ENCODE measurements around the gene DMBX1. TPM values are rescaled to one million over a fixed set of nuclear protein-coding genes. Genes with fewer than 3 reads are reported as not detected.

Gene DMBX1
- total RNA-seq, 2 donors from 2014 or later: 0.43 to 0.58 TPM

DNA sequence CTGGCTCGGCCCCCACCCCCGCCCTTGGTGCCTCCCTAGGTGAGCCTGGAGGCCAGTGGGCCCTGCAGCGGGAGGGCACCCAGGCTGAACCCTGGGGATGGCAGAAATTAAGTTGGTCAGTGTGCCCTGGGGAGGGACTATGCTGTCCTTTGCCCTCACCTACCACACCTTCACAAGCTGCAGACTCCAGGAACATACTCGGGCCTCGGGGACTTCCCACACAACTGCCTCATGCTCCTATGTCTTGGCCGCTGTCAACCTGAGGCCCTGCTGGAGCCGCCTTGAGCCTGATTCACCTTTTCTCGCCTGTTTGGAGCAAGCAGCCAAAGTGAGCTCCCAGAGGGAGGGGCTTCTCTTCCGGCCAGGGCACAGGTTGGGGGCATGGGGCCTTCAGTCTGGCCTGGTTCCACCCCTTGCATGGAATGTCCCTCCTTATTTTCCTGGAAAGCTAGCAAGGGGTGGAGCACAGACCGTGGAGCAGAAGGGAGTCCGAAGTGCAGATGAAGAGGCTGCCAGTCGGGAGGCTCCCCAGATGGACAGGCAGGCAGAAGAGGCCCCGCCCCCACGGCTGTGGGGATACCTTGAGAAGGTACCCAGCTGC lies 37.2 kb downstream of the DMBX1 start:
- no peaks in the 10 kb centered on the region for H3K9me3 Mint-ChIP-seq
- ATAC-seq (replicated peaks): no peak
- no peak overlapping the region for H3K27ac Mint-ChIP-seq
- H3K27me3 Mint-ChIP-seq: peaks cover 27% of the 10 kb centered on the region
- H3K4me3 Mint-ChIP-seq: no peak overlapping the region
- H3K4me1 Mint-ChIP-seq: peaks cover 19% of the 10 kb centered on the region
- H3K36me3 Mint-ChIP-seq (ENCODE audit: low read depth): no peaks in the 10 kb centered on the region

DNA sequence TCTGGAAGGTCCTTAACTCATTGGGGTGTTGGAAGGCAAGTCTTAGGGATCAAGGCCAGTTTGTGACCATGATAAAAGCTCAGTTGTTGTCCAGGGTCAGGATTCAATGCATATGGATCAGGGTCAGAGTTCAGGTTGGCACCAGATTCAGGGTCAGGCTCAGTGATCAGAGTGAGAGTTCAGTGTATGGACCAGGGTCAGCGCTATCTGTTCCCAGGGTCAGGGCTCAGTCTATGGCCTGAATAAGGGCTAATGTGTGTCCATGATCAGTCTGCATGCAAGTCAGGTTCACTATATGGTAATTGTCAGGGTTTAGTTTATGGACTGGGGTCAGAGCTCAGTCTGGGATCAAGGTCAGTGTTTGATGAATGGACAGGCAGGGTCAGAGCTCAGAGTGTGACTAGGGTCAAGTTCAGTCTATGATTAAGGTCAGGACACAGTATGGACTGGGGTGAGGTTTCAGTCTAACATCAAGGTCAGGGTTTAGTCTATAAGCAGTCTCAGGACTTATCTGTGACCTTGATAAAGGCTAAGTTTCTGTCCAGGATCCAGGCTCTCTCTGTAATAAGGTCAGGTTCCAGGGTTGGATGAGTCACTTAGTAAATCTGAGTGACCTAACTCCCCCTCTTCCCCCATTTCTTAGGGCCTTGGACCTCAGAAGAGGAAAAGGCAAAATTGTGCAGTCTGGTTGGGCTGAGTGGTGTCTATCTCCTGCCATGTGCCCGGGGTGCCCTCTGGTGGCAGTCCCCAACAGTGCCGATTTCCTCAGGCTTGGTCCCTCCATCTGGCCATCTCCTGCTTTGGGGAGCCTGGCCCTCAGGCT lies 38.0 kb downstream of the DMBX1 start:
- Mint-ChIP-seq H3K36me3 (ENCODE audit: low read depth) (no peaks in the 10 kb centered on the region), H3K4me3 (no peak overlapping the region), H3K27me3 (peaks cover 27% of the 10 kb centered on the region), H3K9me3 (no peaks in the 10 kb centered on the region), H3K4me1 (peaks cover 10% of the 10 kb centered on the region), H3K27ac (peak overlapping the region; percentile 14)
- ATAC-seq (replicated peaks): peak; percentile 74

DNA sequence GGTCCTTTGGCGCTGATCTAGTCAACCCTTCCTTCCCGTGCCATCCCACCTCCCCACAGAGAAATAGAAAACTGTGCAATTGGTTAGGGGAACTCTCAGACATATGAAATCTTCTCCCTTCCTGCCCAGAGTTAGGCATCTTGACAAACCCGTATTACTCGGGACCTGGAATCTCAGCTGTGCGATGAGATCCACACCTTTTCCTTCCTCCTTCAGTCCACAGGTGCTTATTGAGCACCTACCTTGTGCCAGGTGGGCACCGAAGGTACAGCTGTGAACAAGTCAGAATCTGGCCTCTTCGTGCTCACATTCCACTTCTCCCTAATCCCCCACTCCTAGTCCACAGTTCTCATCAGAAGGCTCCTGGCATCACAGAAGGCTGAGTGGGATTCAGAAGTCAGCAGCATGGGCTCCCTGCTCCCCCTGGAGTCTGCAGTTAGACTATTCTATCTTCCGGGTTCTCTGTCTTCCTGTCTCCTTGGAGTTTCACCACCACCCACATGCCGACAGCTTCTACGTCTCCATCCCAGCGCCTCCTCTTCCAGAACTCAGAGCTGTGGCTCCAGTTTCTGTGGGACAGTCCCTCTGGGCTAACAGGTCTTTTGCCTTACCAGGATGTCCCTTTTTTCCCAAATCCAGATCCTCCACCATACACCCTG lies 38.8 kb downstream of the DMBX1 start:
- H3K27ac Mint-ChIP-seq: peak overlapping the region; percentile 14
- H3K27me3 Mint-ChIP-seq: peaks cover 27% of the 10 kb centered on the region
- H3K4me1 Mint-ChIP-seq: peaks cover 9% of the 10 kb centered on the region
- no peak for ATAC-seq (replicated peaks)
- no peaks in the 10 kb centered on the region for H3K36me3 Mint-ChIP-seq (ENCODE audit: low read depth)
- peak overlapping the region; percentile 23 for H3K4me3 Mint-ChIP-seq
- H3K9me3 Mint-ChIP-seq: no peaks in the 10 kb centered on the region

DNA sequence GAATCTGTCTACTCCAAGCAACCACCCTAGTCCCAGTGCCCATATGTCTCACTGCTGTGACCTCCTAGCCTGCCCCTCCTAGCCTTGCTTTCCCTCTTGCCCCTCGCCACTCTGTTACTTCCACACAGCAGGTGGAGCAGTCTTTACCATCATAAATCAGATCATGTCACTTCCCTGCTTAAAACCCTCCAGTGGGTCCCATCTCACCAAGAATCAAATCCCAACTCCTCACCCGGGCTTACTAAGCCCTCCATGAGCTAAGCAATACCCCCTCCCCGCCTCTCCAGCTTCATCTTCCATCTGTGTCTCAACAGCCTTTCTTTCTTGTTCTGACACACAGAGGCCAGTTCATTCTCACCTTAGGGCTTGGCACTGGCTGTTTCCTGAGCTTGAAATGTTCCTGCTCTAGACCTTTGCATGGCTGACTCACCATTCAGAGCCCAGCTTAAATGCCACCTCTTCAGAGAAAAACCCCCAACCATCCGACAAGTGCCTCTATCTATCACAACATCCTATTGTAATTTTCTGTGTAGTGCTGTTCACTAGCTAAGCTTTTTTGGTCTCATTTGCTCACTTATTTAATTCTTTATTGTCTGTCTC lies 39.5 kb downstream of the DMBX1 start:
- Mint-ChIP-seq H3K27me3 (peaks cover 27% of the 10 kb centered on the region), H3K9me3 (no peaks in the 10 kb centered on the region), H3K36me3 (ENCODE audit: low read depth) (no peaks in the 10 kb centered on the region), H3K4me3 (peak overlapping the region; percentile 23), H3K4me1 (peaks cover 14% of the 10 kb centered on the region), H3K27ac (peak overlapping the region; percentile 14)
- ATAC-seq (replicated peaks): peak; percentile 57

DNA sequence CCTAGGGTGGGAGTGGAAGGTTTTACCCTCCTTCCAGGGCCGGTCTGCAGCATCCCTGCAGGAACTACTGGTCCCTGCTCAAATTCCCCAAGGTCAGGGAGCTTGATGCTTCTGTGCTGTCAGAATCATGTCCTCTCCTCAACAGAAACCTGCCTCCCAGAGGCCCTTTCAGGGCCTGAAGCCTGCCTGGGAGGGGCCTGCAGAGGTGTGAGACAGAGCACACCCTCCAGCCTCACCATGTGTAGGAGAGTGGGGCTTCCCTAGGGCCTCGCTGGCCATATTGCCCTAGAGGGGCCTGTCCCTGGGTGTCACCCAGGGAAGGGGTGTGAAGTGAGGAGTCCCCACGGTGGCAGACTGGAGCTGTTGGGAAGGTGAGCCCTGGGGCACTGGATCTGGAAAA lies 40.7 kb downstream of the DMBX1 start:
- Mint-ChIP-seq H3K36me3 (ENCODE audit: low read depth) (no peaks in the 10 kb centered on the region), H3K27me3 (peaks cover 23% of the 10 kb centered on the region), H3K9me3 (no peaks in the 10 kb centered on the region), H3K4me1 (peaks cover 14% of the 10 kb centered on the region), H3K27ac (peak overlapping the region; percentile 43), H3K4me3 (no peak overlapping the region)
- no peak for ATAC-seq (replicated peaks)

DNA sequence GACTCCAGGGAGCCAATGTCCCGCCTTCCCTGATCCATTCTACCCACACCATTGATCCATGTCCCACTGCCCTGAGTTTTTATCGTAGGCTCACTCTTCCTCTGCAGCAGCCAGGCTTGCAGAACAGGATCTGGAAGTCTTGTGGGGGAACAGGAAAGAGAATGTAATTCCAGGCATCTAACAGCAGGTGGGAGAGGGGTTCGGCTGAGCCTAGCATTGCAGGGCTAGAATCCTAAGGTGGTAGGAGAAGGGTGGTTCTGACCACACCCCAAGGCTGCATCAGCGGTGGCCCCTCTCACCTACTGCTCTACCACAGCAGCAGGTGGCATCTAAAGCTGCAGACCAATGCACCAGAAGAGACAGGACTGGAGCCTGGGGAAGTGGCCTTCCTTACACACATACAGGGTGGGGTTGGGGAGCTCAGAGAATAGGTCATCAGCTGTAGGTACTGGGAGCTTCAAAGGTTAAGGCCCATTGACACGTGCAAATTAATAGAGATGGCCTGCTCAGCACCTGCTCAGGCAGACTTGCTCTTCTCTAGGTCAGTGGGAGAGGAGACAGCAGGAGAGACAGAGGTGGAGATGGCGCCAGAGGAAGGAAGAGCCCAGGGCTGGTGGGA lies 41.3 kb downstream of the DMBX1 start:
- peaks cover 21% of the 10 kb centered on the region for H3K27me3 Mint-ChIP-seq

DNA sequence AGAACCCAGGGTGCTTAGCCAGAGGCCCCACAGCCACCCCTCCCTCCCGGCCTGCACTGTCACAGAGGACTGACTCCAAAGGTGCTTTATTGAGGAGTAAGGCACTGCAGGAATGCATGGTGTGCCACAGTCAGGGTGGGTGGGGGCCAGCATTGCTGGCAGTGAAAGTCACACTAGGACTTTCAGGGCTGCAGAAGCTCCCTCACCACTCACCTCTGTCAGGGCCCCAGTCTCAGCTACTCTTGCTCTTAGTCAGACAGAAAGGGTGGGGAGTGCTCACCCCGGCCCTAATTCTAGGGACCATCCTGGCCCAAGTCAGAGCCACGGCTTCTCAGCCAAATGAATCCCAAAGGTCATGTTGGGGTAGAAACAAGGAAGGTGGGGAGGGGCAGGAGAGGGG lies 42.5 kb downstream of the DMBX1 start:
- H3K27me3 Mint-ChIP-seq: peaks cover 17% of the 10 kb centered on the region
- H3K4me1 Mint-ChIP-seq: peaks cover 14% of the 10 kb centered on the region
- ATAC-seq (replicated peaks): peak; percentile 6

More for the DNA sequence above, 41.3 kb downstream of the DMBX1 start:
- Mint-ChIP-seq H3K9me3 (no peaks in the 10 kb centered on the region), H3K27ac (peak overlapping the region; percentile 43), H3K4me1 (peaks cover 14% of the 10 kb centered on the region), H3K36me3 (ENCODE audit: low read depth) (no peaks in the 10 kb centered on the region), H3K4me3 (no peak overlapping the region)
- ATAC-seq (replicated peaks): no peak

DNA sequence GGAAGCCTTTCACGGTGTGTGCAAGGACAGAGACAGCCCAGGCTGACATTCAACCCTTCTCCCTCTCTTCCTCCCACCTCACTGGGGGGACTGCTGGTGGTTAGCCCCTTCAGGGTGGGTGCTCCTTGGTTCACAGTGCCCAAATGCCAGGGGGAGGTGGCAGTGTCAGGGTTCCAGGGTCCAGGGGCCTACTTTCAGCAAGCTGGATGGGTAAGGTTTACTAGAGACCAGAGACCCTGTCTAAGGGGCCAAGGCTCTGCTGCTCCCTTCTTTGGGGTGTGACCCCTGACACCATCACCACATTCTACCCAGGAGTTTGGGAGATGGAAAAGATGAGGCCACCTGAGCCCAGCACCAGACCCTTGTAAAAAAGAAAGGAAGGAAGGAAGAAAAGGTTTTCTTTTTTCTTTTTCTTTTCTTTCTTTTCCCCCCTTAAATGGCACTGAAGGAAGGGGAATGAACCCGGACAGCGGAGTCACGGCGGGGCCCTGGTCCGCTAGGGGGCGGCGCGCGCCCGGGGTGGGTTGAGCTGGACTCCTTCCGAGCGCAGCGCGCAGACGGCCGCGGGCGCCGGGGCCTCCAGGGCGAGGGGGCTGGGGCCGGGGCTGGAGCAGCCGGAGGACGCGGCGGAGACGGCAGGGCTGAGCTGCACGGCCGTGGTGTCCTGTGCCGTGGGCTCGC lies 43.0 kb downstream of the DMBX1 start:
- Mint-ChIP-seq H3K4me1 (peaks cover 14% of the 10 kb centered on the region), H3K36me3 (ENCODE audit: low read depth) (no peaks in the 10 kb centered on the region), H3K27me3 (peaks cover 15% of the 10 kb centered on the region), H3K4me3 (no peak overlapping the region), H3K9me3 (no peaks in the 10 kb centered on the region), H3K27ac (no peak overlapping the region)
- peak; percentile 79 for ATAC-seq (replicated peaks)

More for the DNA sequence above, 42.5 kb downstream of the DMBX1 start:
- no peaks in the 10 kb centered on the region for H3K36me3 Mint-ChIP-seq (ENCODE audit: low read depth)
- H3K4me3 Mint-ChIP-seq: no peak overlapping the region
- H3K27ac Mint-ChIP-seq: no peak overlapping the region
- no peaks in the 10 kb centered on the region for H3K9me3 Mint-ChIP-seq

DNA sequence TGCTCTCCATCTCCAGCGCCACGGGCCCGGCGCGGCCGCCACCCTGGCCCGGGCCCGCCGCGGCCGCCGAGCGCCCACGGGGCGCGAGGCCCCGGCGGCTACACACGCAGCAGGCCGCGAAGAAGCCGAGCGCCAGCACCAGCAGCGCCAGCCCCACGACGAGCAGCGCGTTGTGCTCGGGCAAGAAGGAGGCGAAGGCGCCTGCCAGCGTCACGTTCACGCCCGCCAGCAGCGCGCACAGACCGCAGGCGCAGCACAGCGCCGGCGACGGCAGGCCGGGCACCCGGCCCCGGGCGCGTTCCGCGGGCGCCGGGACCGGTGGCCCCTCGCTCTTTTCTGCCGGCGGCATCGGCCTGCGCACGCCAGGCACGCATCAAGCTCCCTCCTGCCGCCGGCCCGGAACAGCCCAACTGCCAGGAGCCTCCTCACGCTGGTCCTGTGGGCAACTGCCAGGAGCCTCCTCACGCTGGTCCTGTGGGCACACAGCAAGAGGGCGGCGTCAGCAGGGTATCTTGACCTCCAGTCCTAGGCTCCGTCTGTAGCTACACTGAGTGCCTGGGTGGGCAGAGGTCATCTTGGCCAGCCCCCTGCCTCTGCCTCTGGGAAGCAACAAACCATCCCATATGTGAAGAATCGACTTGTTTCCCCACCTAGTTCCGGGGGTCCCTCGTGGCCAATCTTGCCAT lies 43.7 kb downstream of the DMBX1 start:
- Mint-ChIP-seq H3K9me3 (no peaks in the 10 kb centered on the region), H3K4me3 (peak overlapping the region; percentile 72), H3K27me3 (peaks cover 11% of the 10 kb centered on the region), H3K27ac (peak overlapping the region; percentile 51), H3K36me3 (ENCODE audit: low read depth) (no peaks in the 10 kb centered on the region), H3K4me1 (peaks cover 14% of the 10 kb centered on the region)
- ATAC-seq (replicated peaks): peak; percentile 58

DNA sequence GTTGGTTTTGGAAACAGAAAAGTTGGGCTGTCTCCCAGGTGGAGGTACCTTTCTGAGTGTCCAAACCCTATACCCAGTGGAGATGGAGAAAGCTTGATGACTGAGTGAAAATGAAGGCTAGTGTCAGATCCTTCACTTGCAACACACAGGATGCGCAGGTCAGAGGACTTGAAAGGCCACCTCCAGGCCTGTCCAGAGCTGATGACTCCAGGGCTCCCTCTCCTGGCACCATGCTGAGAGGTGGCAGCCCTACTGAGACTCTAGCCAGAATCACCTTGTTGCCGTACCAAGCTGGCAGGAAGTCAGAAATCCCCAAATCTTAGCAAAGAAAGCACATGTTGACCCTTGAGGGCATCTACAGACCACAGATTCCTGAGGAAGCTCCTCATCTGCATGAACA lies 45.4 kb downstream of the DMBX1 start:
- no peaks in the 10 kb centered on the region for H3K9me3 Mint-ChIP-seq
- no peaks in the 10 kb centered on the region for H3K27me3 Mint-ChIP-seq
- no peak overlapping the region for H3K4me3 Mint-ChIP-seq
- peak; percentile 53 for ATAC-seq (replicated peaks)
- H3K36me3 Mint-ChIP-seq (ENCODE audit: low read depth): no peaks in the 10 kb centered on the region
- H3K27ac Mint-ChIP-seq: no peak overlapping the region
- peaks cover 5% of the 10 kb centered on the region for H3K4me1 Mint-ChIP-seq

DNA sequence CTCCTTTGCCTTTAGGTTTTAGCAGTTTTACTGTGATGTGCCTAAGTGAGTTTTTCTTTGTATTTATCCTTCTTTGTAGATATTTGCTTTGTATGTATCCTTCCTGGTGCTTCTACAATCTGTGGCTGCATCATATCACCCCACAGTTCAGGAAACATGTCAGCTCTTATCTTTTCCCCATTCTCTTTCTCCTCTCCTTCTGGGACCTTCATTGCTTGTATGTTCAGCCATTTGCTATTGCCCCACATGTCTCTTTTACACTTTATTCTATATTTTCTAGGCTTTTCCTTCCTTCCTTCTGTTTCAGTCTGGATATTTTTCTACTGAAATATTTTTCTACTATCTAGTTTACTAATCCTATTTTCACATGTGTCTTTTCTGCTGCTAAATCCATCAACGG lies 46.9 kb downstream of the DMBX1 start:
- no peak overlapping the region for H3K4me3 Mint-ChIP-seq
- ATAC-seq (replicated peaks): no peak
- H3K4me1 Mint-ChIP-seq: peaks cover 5% of the 10 kb centered on the region
- no peaks in the 10 kb centered on the region for H3K9me3 Mint-ChIP-seq
- H3K36me3 Mint-ChIP-seq (ENCODE audit: low read depth): no peaks in the 10 kb centered on the region
- H3K27me3 Mint-ChIP-seq: no peaks in the 10 kb centered on the region
- H3K27ac Mint-ChIP-seq: no peak overlapping the region

DNA sequence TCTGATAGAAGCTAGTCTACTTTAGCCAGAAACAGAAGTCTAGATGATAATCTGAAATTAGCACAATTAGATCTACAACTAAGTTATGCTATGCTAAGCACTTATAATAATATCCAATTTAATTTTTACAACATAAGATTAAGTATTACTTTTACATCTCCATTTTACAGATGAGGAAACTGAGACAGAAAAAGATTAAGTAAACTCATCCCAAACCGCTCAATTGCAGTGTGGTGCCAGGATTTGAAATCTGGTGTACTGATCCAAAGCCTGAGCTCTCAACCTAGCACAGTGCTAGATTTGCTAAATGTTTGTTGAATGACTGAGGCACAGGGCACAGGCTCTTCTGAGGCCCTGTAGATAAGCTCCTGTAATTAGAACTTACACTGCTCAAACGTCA lies 48.0 kb downstream of the DMBX1 start:
- peaks cover 5% of the 10 kb centered on the region for H3K4me1 Mint-ChIP-seq
- H3K27ac Mint-ChIP-seq: no peak overlapping the region
- peaks cover 4% of the 10 kb centered on the region for H3K27me3 Mint-ChIP-seq
- H3K9me3 Mint-ChIP-seq: no peaks in the 10 kb centered on the region
- no peaks in the 10 kb centered on the region for H3K36me3 Mint-ChIP-seq (ENCODE audit: low read depth)
- H3K4me3 Mint-ChIP-seq: no peak overlapping the region
- no peak for ATAC-seq (replicated peaks)

DNA sequence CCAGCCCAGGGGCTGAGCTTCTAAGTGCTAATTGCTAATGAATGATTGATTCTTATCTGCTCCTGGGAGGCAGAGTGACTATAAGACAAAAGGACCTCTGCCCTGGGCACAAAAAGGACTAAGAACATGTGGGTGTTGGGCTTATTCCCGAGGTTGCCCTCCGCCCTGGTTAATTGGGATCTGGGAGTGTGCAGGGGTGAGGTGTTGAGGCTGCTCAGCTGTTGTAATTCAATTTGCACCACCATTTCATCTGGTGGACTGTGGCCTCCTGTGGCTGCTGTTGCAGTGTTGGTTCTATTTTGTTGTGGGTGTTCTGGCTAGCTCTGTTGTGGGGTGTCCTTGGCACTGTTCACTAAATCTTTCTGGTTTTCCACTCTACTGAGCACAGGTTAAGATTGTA lies 48.5 kb downstream of the DMBX1 start:
- peaks cover 8% of the 10 kb centered on the region for H3K27me3 Mint-ChIP-seq
- H3K4me3 Mint-ChIP-seq: no peak overlapping the region
- ATAC-seq (replicated peaks): no peak
- H3K27ac Mint-ChIP-seq: no peak overlapping the region
- H3K9me3 Mint-ChIP-seq: no peaks in the 10 kb centered on the region
- H3K36me3 Mint-ChIP-seq (ENCODE audit: low read depth): no peaks in the 10 kb centered on the region
- peaks cover 5% of the 10 kb centered on the region for H3K4me1 Mint-ChIP-seq
